Neuron (in vitro differentiated cells): Measurements from ENCODE around the gene LDAH.

Source experiments
- H2AFZ ChIP-seq: one replicate; pipeline ENCODE4 v1.6.1; 2013; ENCODE audit warnings: low read depth, mild to moderate bottlenecking, inconsistent platforms, low read length, moderate library complexity
- H3K27me3 ChIP-seq: one replicate; pipeline ENCODE4 v1.6.1; 2013; ENCODE audit warnings: low read length; ENCODE audit not compliant: insufficient read depth
- H3K36me3 ChIP-seq: one replicate; pipeline ENCODE4 v1.6.1; 2013; ENCODE audit warnings: low read length; ENCODE audit not compliant: insufficient read depth
- H3K4me1 ChIP-seq: one replicate; pipeline ENCODE4 v1.6.1; 2013; ENCODE audit warnings: low read length; ENCODE audit not compliant: insufficient read depth
- H3K4me3 ChIP-seq: 2 replicates; pipeline ENCODE4 v1.5.1; 2013; ENCODE audit warnings: mild to moderate bottlenecking, low read length, moderate library complexity
- H3K9me3 ChIP-seq: one replicate; pipeline ENCODE4 v1.6.1; 2013; ENCODE audit warnings: low read length

Gene LDAH

DNA sequence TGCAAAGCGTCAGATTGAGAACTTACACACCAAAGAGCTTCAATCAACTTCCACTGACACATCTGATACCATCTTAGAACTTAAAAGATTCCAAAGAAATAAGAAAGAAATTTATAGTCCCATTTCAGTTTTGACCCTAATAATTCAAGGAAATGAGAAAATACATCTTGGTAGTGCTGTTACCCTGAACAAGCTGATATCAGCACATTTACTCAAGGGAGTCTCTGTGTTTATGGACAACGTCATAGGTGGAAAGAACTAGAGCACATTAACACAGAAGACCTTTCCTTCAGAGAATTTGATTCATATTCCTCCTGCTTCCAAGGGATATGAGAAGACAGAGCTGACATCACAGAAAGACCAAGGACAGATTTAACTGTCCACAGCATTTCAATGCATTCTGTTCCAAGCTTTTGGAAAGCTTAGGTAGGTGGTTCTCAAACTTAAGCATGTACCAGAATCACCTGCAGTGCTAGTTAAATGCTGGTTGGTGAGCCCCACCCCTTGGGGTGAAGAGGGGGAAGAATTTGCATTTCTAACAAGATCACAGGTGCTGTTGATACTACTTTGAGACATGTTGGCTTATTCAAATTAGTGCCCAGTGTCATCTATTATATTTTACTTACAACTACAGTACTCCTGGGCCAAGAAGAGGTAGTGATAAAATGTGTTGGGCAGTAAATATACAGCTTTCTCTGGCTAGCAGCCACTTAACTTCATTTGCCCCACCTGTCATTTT is 59.8 kb downstream of the LDAH start:
- Histone ChIP-seq H3K4me3 (no peak overlapping the region), H2AFZ (no peak overlapping the region), H3K36me3 (peaks cover 25% of the 10 kb centered on the region), H3K9me3 (peaks cover 5% of the 10 kb centered on the region), H3K4me1 (no peaks in the 10 kb centered on the region), H3K27me3 (no peaks in the 10 kb centered on the region)

DNA sequence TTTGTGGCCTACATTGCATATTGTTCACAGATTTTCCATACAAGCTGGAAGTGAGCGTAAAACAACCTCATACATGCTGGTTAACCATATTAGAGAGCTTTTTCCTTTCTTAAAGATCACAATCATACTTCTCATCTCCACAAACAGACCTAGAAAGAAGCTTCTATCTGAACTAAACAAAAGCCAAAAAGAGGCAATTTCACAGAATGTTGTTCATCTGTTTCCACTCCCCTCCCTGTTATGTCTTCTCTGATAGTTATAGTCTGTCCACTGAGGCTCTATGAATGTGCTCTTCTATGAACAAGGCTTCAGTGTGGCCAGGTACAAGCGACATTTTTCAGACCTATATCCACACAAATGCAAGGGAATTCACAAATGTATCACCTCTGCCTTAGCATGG is 63.4 kb downstream of the LDAH start:
- Histone ChIP-seq H3K36me3 (peaks cover 7% of the 10 kb centered on the region), H3K27me3 (no peaks in the 10 kb centered on the region), H2AFZ (no peak overlapping the region), H3K9me3 (peaks cover 5% of the 10 kb centered on the region), H3K4me3 (no peak overlapping the region), H3K4me1 (no peaks in the 10 kb centered on the region)

DNA sequence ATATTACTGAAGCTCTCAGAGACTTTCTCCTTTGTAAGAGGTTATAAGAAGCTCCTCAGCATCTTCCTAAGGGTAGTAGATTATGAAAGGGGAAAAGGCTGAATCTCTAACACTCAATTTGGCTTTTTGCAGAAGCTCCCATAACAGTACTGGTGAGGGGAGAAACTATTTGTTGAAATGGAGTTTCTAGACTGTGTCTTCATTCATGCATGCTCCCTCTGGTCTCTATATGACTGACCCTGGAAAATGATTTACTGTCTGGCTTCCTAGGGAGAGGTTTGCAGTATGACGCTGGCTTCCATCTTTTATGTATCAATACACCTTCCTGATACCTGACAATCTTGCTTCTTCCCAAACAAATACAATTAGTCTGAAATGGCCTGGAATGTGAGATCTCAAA is 63.9 kb downstream of the LDAH start:
- H3K27me3 ChIP-seq: no peaks in the 10 kb centered on the region

DNA sequence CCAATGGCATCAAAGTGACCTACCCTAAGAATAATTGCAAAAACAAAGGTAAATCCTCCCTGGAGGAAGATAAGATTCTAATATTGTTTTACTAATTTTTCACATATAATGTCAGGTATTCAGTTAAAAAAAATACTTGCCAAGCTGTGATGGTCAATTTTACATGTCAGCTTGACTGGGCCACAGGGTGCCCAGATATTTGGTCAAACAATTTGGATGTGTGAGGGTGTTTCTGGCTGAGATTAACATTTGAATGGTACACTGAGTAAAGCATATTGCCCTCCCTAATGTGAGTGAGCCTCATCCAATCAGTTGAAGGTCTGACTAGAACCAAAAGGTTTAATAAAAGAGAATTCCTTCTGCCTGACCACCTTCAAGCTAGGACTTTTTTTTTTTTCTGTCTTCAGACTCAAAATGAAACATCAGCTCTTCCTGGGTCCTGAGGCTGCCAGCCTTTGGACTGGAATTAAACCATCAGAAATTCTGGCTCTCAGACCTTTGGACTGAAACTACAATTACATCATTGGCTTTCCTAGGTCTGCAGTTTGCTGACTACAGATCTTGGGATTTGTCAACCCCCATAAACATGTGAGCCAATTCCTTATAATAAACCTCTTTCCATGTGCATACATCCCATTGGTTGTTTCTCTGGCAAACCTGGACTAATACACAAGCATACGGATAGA is 65.4 kb downstream of the LDAH start:
- Histone ChIP-seq H2AFZ (no peak overlapping the region), H3K4me3 (no peak overlapping the region), H3K36me3 (peaks cover 9% of the 10 kb centered on the region), H3K27me3 (no peaks in the 10 kb centered on the region), H3K9me3 (peaks cover 8% of the 10 kb centered on the region), H3K4me1 (no peaks in the 10 kb centered on the region)

More for the DNA sequence above, 63.9 kb downstream of the LDAH start:
- Histone ChIP-seq H3K4me1 (no peaks in the 10 kb centered on the region), H2AFZ (no peak overlapping the region), H3K4me3 (no peak overlapping the region), H3K36me3 (peaks cover 7% of the 10 kb centered on the region), H3K9me3 (peaks cover 5% of the 10 kb centered on the region)

DNA sequence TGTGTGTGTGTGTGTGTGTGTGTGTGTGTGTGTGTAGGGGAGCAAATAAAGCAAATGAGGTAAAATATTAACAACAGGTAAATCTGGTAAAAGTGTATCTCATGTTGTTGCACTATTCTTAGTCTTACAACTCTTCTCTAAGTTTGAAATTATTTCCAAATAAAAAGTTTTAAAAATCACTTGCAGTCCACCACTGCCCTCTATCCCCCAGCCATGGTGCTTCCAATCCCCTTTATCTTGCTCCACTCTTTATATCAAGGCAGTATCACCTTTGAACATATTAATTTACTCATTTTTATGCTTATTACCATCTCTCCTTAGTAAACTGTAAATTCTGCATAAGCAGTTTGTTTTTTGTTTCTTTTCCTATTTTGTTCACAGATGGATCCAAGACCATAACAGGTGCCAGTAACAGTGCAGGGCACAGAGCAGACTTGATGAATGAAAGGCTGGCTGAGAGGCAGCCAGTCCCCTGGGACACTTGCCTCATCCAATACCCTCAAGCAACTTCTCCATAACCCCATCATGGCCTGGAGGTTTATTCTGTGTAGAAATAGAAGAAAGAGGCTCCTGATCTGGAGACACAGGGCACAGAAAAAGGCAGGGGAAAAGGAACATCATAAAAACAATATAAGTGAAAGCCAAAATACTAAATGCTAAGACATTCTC is 67.6 kb downstream of the LDAH start:
- Histone ChIP-seq H3K9me3 (peaks cover 7% of the 10 kb centered on the region), H2AFZ (no peak overlapping the region), H3K36me3 (peaks cover 3% of the 10 kb centered on the region), H3K4me1 (no peaks in the 10 kb centered on the region), H3K4me3 (no peak overlapping the region), H3K27me3 (no peaks in the 10 kb centered on the region)

DNA sequence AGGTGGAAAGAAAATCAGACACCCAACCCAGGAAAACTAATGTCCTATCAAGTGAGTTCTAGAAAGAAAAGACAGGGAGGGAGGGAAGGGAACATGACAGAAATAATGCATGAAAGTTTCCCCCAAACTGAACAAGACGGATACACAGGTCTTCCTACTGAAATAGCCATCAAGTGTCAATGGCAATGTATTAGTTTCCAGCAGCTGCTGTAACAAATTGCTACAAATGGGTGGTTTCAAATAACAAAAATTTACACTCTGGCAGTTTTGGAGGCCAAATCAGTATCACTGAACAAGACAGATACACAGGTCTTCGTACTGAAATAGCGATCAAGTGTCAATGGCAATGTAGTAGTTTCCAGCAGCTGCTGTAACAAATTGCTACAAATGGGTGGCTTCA is 70.6 kb downstream of the LDAH start:
- peaks cover 2% of the 10 kb centered on the region for H3K36me3 ChIP-seq
- H3K27me3 ChIP-seq: no peaks in the 10 kb centered on the region
- H2AFZ ChIP-seq: no peak overlapping the region
- no peak overlapping the region for H3K4me3 ChIP-seq
- H3K4me1 ChIP-seq: no peaks in the 10 kb centered on the region
- peaks cover 7% of the 10 kb centered on the region for H3K9me3 ChIP-seq

DNA sequence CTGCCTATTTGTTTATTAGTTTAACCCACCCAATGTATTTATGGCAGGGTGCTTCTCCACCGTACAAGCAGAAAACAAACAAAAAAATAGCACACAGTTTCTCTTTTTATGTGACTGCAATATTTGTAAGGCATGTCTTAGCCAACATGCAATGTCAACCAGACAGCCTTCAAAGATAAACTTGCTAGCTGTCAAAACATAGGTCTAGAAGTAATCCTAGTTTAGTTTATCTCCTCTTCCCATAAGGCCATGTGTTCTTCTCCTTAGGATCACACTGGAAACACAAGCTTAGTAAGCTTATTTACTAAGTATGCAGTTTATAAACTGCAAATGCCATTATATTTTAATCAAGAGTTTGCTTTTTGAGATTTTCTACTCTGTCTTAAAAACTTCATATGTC is 75.6 kb downstream of the LDAH start:
- Histone ChIP-seq H2AFZ (no peak overlapping the region), H3K9me3 (peaks cover 2% of the 10 kb centered on the region), H3K4me1 (no peaks in the 10 kb centered on the region), H3K36me3 (no peaks in the 10 kb centered on the region), H3K27me3 (no peaks in the 10 kb centered on the region), H3K4me3 (no peak overlapping the region)

DNA sequence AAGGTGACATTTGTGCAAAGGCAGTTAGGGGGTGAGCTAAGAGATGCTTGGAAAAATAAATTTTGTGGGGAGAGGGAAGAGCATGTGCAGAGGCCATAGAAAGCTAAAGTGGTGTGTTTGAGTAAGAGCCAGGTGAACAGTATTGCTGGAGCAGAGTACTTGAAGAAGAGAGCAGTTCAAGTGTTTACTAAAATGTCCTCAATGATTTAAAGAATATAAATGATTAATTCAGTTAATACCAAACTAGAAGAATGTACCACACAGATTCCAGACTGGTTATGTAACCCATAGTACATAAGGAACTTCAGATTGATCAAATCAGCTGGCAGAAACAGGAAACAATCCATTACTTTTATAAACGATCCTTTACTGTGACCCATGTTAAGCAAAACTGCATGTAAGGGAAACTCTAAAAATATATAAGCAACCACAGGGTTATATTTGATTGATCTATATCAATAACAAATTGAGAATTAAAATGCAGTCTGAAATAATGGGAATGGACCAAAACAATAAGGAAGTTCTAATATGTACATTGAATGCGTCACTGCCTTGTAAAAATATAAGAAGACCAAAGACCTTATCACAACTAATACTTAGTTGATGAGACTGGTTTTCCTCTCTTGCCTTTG is 76.9 kb downstream of the LDAH start:
- no peaks in the 10 kb centered on the region for H3K36me3 ChIP-seq
- H2AFZ ChIP-seq: no peak overlapping the region
- no peak overlapping the region for H3K4me3 ChIP-seq
- H3K9me3 ChIP-seq: no peaks in the 10 kb centered on the region
- H3K27me3 ChIP-seq: no peaks in the 10 kb centered on the region
- no peaks in the 10 kb centered on the region for H3K4me1 ChIP-seq

DNA sequence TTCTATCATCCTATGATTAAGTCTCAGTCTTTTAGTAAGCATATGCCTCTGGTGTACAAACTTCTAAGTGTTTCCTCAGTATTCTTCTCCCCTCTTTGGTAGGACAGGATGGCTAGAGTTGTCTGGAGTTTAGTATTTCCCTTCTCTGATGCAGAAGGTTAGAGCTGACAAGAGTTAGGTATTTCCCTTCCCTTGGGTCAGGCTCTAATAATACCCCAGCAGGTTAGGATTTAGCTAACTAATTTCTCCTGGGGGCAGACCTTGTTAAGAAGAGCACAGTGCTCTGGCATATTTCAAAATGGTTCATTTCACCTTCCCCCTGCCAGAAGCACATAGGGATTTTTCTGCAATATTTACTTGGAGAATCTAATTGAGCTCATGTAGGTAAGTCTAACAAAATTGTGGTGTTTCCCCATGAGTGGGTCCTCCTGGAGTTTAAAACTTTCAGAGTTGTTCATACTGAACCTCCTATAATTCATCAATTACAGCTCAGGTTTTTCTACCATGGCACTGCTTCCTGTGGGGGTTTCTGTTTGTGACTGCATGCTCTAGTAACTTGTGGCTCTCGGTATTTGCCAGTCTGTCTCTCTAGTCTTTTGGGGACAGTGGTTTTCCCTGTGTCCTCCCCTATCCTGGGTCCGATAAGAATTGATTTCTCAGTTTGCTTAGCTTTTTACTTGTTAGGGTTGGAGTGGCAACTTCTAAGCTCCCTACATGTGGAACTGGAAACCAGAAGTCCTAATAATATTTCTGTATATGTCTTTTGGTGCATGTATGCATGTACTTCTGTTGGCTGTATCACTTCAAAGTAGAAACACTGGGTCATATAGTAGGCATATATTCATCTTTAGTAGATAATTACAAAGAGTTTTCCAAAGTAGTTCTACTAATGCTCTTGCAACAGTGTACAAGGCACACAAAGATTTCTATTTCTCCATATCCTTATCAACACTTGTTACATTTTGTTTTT is 78.2 kb downstream of the LDAH start:
- H2AFZ ChIP-seq: no peak overlapping the region
- H3K36me3 ChIP-seq: no peaks in the 10 kb centered on the region
- no peaks in the 10 kb centered on the region for H3K27me3 ChIP-seq
- no peak overlapping the region for H3K4me3 ChIP-seq
- no peaks in the 10 kb centered on the region for H3K4me1 ChIP-seq
- no peaks in the 10 kb centered on the region for H3K9me3 ChIP-seq

DNA sequence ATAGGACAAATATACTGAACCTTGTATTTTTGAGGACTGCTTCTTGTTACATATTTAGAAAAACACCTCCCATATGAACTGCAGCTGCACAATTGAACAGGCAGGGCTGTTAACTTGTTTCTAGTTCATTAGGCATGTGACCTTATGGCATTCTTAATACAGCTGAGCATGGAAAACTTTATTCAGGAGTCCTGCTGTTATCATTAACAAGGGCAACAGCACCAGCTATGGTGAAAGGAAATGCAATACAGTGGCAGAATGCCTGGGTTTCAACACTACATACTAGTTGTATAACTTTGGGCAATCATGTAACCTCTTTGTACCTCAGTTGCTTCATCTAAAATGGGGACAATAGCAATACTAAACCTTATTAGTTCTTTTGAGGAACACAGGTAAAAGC is 84.1 kb downstream of the LDAH start:
- Histone ChIP-seq H3K36me3 (peaks cover 20% of the 10 kb centered on the region), H3K27me3 (no peaks in the 10 kb centered on the region), H3K4me1 (no peaks in the 10 kb centered on the region), H3K4me3 (no peak overlapping the region), H2AFZ (no peak overlapping the region), H3K9me3 (no peaks in the 10 kb centered on the region)

DNA sequence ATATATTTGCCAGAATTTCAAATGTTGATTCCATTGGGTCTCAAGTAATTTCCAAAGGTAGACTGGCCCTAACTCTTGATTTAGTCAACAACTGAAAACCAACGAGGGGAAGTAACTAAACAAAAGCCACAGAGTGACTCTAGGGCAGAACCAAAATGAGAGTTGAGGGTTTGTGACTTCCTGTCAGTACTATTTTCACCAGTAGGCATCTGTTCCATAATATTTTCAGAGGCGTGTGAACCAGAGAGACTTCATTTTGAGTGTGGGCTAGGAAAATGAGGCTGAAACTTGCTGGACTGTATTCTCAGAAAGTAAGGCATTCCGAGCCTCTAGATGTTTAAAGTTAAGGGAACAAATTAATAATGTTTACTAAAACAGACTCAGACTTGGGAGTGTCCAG is 85.4 kb downstream of the LDAH start:
- Histone ChIP-seq H3K4me1 (no peaks in the 10 kb centered on the region), H3K4me3 (no peak overlapping the region), H3K36me3 (peaks cover 20% of the 10 kb centered on the region), H3K27me3 (no peaks in the 10 kb centered on the region), H3K9me3 (no peaks in the 10 kb centered on the region), H2AFZ (no peak overlapping the region)

DNA sequence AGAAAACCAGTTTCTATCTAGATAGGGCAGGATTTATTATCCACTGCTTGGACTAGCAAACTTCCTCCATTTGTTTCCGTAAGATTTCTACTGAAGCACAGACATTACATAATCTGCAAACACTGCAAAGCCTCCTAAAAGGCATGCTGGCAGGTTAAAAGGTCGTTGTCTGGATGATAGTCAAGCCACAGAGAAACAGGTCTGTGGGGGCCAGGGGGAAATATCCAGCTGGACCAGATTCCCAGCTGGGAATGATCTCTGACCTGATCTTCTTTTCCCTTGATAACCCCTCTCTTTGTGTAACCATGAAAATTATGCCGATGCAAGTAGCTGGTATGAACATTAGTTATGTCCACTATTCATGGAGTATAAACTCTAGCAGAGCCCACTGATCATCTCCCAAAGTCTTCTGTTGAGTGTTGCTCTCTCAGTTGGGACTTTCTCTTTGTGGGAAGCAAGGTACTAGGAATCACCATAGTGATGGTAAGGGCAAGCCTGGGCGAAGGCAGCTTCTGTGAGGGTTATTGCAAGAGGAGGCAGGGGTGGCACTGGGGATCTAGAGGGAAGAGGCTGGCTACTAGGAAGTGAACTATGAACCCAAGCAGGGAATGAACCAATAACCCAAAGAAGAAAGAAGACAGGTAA is 94.7 kb downstream of the LDAH start:
- no peaks in the 10 kb centered on the region for H3K9me3 ChIP-seq
- no peaks in the 10 kb centered on the region for H3K27me3 ChIP-seq
- H3K4me3 ChIP-seq: no peak overlapping the region
- peaks cover 15% of the 10 kb centered on the region for H3K4me1 ChIP-seq
- H2AFZ ChIP-seq: no peak overlapping the region
- peaks cover 20% of the 10 kb centered on the region for H3K36me3 ChIP-seq
